Neural progenitor cell (in vitro differentiated cells): ENCODE data around the gene TLE5.

ENCODE experiments used
- EZH2 ChIP-seq: fragments of 200-600 bp; sonication (generic); IDR thresholded peaks from 2 replicates; pipeline ENCODE4 v1.6.1; 2017; ENCODE audit warnings: antibody characterized with exemption, mild to moderate bottlenecking, moderate library complexity
- EZH2phosphoT487 ChIP-seq: fragments of 200-600 bp; sonication (generic); IDR thresholded peaks from 2 replicates; pipeline ENCODE4 v1.6.1; 2017; ENCODE audit warnings: antibody characterized with exemption
- TF ChIP-seq, protein P1 (sequence below): fragments of 200-600 bp; sonication (generic); IDR thresholded peaks from 2 replicates; pipeline ENCODE4 v1.5.1; 2017; ENCODE audit warnings: antibody characterized with exemption, mild to moderate bottlenecking

DNA sequence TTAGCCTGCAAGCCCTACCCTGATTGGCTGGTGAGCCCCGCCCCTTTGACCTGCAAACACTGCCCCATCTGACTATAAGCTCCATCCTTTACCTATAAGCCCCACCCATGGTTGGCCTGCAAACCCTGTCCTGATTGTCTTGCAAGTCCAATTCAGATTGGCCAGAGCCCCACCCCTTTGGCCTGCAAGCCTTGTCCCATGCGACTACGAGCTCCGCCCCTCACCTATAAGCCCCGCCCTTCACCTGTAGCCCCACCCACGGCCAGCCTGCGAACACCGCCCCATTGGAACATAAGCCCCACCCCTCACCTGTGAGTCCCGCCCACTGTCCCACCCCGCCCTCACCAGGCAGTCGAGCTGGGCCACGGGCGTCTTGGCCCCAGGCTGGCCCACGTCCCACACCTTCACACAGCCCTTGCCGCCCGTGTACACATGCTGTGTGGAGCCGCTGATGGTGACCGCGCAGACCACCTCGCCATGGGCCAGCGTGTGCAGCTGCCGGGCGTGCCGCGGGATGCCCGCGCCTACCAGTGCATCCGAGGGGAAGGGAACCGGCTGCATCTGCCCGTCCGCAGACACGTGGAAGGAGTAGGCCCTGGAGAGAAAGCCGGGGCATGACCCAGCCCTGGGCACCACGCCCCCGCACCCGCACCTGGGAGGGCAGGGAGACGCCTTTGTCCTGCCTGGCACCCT is 56.1 kb downstream of the TLE5 start:
- TF ChIP-seq, protein P1, sequence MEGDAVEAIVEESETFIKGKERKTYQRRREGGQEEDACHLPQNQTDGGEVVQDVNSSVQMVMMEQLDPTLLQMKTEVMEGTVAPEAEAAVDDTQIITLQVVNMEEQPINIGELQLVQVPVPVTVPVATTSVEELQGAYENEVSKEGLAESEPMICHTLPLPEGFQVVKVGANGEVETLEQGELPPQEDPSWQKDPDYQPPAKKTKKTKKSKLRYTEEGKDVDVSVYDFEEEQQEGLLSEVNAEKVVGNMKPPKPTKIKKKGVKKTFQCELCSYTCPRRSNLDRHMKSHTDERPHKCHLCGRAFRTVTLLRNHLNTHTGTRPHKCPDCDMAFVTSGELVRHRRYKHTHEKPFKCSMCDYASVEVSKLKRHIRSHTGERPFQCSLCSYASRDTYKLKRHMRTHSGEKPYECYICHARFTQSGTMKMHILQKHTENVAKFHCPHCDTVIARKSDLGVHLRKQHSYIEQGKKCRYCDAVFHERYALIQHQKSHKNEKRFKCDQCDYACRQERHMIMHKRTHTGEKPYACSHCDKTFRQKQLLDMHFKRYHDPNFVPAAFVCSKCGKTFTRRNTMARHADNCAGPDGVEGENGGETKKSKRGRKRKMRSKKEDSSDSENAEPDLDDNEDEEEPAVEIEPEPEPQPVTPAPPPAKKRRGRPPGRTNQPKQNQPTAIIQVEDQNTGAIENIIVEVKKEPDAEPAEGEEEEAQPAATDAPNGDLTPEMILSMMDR: no peak
- TF ChIP-seq EZH2: no peak
- no peak for TF ChIP-seq EZH2phosphoT487
